Peyer's patch (tissue), 4 donors: ENCODE results near the gene FAT4. TPM values are rescaled to one million over a fixed set of nuclear protein-coding genes. Genes with fewer than 3 reads are reported as not detected.

Experiments used
- DNase-seq, 3 donors: peaks; one replicate each; pipeline ENCODE4 v3.0.0-alpha.2; 2017 to 2019
- H3K27ac ChIP-seq, 4 donors: fragments of 200-600 bp; sonication (generic); one replicate each; pipeline ENCODE4 v1.5.1; 2016 to 2019
- H3K27me3 ChIP-seq, 2 donors: fragments of 200-600 bp; sonication (generic); one replicate each; pipeline ENCODE4 v1.5.1; 2019
- H3K36me3 ChIP-seq, 3 donors: fragments of 200-600 bp; sonication (generic); one replicate each; pipeline ENCODE4 v1.5.1; 2016 to 2019
- H3K4me1 ChIP-seq, 4 donors: fragments of 200-600 bp; sonication (generic); one replicate each; pipeline ENCODE4 v1.5.1; 2016 to 2019
- H3K4me3 ChIP-seq, 4 donors: fragments of 200-600 bp; sonication (generic); 1 replicate in 3 of 4; 2 replicates in 1 of 4; pipeline ENCODE4 v1.5.1; 2016 to 2019; ENCODE audit warnings: mild to moderate bottlenecking in 1 of 4
- H3K9me3 ChIP-seq, 4 donors: fragments of 200-600 bp; sonication (generic); one replicate each; pipeline ENCODE4 v1.5.1; 2016 to 2019; ENCODE audit warnings: mild to moderate bottlenecking in 1 of 4
- POLR2A ChIP-seq, 2 donors: fragments of 450-650 bp; IDR thresholded peaks; one replicate each; pipeline ENCODE4 v1.5.1; 2017; ENCODE audit warnings: antibody characterized with exemption in 2 of 2, mild to moderate bottlenecking in 2 of 2, moderate library complexity in 2 of 2
- total RNA-seq, 4 donors: library from RNA; depleted of rRNA; stranded (reverse); fragments of >200 nt; gene quantifications; one replicate each; pipeline ENCODE4 v1.1.0, GENCODE V29; 2016
- TF ChIP-seq, protein P1 (sequence below), 6 experiments: fragments of 450-650 bp in 4 of 6; fragments of 200-600 bp in 2 of 6; sonication (generic) in 1 of 6; IDR thresholded peaks; one replicate each; pipeline ENCODE4 v1.5.1; 2017 to 2019; ENCODE audit warnings: antibody characterized with exemption in 6 of 6, mild to moderate bottlenecking in 3 of 6, moderate library complexity in 1 of 6

FAT4 gene
- total RNA-seq, 4 donors from 2014 or later, result 1.4 to 11.6 (median 5.7) TPM

DNA sequence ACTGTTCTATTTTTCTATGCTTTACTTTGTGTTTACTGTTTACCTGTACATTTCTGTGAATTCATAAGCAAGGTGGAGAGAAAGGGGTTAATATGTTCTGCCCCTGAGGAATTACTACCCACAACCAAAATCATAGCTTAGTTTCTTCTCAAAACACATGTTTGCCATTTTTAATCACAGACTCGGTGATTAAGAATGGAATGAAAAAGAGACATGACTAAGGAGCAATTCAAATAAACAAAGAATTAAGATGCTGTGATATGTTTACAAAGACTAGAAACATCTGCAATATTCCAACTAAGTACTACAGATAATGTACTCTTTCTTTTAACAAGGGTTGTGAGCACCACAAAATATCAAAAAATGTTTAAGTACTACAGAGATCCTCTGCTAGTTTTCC is 11.7 kb upstream of the FAT4 start:
- H3K36me3 ChIP-seq, result no peaks in the 10 kb centered on the region
- DNase-seq, result no peak
- no peak for TF ChIP-seq POLR2A (IDR thresholded peaks at IDR 0.05)
- TF ChIP-seq, protein P1, sequence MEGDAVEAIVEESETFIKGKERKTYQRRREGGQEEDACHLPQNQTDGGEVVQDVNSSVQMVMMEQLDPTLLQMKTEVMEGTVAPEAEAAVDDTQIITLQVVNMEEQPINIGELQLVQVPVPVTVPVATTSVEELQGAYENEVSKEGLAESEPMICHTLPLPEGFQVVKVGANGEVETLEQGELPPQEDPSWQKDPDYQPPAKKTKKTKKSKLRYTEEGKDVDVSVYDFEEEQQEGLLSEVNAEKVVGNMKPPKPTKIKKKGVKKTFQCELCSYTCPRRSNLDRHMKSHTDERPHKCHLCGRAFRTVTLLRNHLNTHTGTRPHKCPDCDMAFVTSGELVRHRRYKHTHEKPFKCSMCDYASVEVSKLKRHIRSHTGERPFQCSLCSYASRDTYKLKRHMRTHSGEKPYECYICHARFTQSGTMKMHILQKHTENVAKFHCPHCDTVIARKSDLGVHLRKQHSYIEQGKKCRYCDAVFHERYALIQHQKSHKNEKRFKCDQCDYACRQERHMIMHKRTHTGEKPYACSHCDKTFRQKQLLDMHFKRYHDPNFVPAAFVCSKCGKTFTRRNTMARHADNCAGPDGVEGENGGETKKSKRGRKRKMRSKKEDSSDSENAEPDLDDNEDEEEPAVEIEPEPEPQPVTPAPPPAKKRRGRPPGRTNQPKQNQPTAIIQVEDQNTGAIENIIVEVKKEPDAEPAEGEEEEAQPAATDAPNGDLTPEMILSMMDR (IDR thresholded peaks at IDR 0.05), result no peak

DNA sequence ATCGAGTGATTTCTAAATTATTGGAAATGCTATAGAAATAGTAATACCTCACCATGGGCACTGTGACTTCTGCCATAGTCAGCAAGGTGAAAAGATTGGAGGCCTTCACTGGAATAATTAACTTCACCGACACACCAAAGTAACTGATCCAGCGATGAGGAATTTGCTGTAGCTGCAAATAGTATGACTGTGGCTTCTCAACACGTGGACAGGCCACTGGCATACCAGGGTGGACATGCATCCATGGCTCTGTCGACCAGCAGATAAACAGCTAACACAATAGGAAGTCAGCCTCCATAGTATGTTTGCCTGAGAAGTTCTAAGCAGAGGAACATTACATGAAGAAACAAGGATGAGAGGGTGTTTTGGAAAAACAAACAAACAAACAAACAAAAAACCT is 10.9 kb upstream of the FAT4 start:
- Histone ChIP-seq H3K36me3 (no peaks in the 10 kb centered on the region), H3K4me1 (no peaks in the 10 kb centered on the region), H3K9me3 (no peaks in the 10 kb centered on the region), H3K27me3 (no peaks in the 10 kb centered on the region), H3K27ac (no peak overlapping the region), H3K4me3 (no peak overlapping the region)
- no peak for DNase-seq
- TF ChIP-seq, protein P1 (IDR thresholded peaks at IDR 0.05), result no peak
- TF ChIP-seq POLR2A (IDR thresholded peaks at IDR 0.05), result no peak

More for the DNA sequence above, 11.7 kb upstream of the FAT4 start:
- H3K4me3 ChIP-seq, result no peak overlapping the region
- H3K27ac ChIP-seq, result no peak overlapping the region
- no peaks in the 10 kb centered on the region for H3K4me1 ChIP-seq
- no peaks in the 10 kb centered on the region for H3K27me3 ChIP-seq
- no peaks in the 10 kb centered on the region for H3K9me3 ChIP-seq

DNA sequence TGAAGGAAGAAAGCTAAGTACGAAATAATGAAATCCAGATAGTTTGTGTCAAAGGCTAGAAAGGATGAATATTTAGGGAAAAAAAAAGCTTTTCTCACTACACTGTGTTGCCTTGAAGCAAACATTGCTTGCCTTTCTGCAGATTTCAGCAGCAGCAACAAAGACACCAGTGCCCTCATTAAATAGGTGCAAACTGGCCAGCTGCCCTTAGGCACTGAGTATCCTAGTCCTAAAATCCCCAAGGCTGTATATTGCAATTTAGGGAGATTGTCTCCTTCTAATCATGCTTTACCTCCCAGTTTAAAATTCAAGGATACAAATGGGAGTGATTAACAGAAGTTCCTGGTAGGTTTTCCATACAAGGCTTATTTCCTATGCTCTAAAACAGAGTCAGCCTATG is 8.6 kb upstream of the FAT4 start:
- Histone ChIP-seq H3K27me3 (no peaks in the 10 kb centered on the region), H3K4me1 (no peaks in the 10 kb centered on the region), H3K4me3 (no peak overlapping the region), H3K9me3 (no peaks in the 10 kb centered on the region), H3K36me3 (no peaks in the 10 kb centered on the region), H3K27ac (no peak overlapping the region)
- TF ChIP-seq POLR2A (IDR thresholded peaks at IDR 0.05), result no peak
- TF ChIP-seq, protein P1 (IDR thresholded peaks at IDR 0.05), result no peak
- no peak for DNase-seq

DNA sequence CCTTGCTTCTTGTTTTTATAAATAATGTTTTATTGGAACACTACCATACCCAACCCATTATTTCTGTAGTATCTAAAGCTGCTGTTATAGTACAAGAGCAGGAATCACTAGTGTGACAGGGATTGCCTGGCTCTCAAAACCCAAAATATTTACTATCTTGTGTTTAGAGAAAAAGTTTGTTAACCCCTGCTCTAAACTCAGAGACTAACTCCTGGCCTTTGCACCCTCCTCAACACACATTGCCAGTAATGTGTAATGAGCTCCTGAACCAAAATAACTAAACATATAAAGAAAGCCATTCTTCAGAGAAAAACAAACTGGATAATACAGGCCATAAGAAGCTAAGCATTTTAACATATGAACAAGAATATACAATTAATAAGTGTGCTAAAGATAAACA is 8.2 kb upstream of the FAT4 start:
- TF ChIP-seq, protein P1 (IDR thresholded peaks at IDR 0.05), result no peak
- TF ChIP-seq POLR2A (IDR thresholded peaks at IDR 0.05), result no peak
- H3K4me3 ChIP-seq, result no peak overlapping the region
- H3K27ac ChIP-seq, result no peak overlapping the region

DNA sequence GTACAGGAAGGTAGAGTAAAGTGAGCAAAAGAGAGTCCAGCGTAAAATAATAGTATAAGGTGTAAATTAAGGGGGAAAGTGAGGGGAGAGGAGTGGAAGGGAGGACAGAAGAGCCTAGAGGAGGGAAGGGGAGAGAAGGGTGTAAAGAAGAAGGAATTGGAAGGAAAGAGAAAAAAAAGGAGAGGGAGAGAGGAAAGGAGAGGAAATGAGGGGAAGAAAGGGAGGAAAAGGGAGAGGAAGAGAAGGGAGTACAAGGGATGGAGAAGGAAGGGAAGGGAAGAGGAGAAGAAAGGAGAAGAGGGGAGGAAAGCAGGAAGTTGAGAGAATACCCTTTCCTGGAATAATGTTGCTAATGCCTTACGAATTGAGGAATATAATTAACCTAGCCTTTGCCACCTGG is 3.3 kb upstream of the FAT4 start:
- TF ChIP-seq, protein P1 (IDR thresholded peaks at IDR 0.05), result no peak
- no peak for TF ChIP-seq POLR2A (IDR thresholded peaks at IDR 0.05)
- Histone ChIP-seq H3K27me3 (no peaks in the 10 kb centered on the region), H3K4me1 (peaks cover 0 to 7% (median 0%) of the 10 kb centered on the region in 4 donors), H3K9me3 (no peaks in the 10 kb centered on the region), H3K4me3 (no peak overlapping the region), H3K27ac (no peak overlapping the region), H3K36me3 (no peaks in the 10 kb centered on the region)
- DNase-seq, result no peak

More for the DNA sequence above, 8.2 kb upstream of the FAT4 start:
- Histone ChIP-seq H3K36me3 (no peaks in the 10 kb centered on the region), H3K27me3 (no peaks in the 10 kb centered on the region), H3K4me1 (no peaks in the 10 kb centered on the region), H3K9me3 (no peaks in the 10 kb centered on the region)
- no peak for DNase-seq

DNA sequence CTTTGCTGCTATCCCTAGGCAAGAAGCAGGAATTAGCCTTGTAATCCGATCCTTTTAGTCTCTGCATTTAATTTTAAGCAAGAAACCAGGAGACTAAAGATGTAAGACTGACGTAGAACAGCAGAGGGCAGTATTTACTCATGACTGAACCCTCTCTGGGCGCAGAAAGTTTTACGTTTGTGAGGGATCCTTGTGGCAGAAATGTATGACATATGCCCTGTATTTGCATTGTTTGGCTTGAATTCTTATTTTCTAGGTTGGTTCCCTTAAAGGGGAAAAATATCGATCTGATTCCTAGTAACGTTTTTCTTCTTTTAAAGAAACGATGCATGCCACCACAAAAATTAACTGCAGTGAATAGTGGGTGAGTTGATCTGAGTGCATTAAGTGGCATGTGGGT is 1.3 kb upstream of the FAT4 start:
- Histone ChIP-seq H3K9me3 (no peaks in the 10 kb centered on the region), H3K27me3 (no peaks in the 10 kb centered on the region), H3K36me3 (no peaks in the 10 kb centered on the region), H3K4me1 (peaks cover 0 to 7% (median 0%) of the 10 kb centered on the region in 4 donors), H3K4me3 (no peak overlapping the region), H3K27ac (no peak overlapping the region)
- no peak for TF ChIP-seq POLR2A (IDR thresholded peaks at IDR 0.05)
- TF ChIP-seq, protein P1 (IDR thresholded peaks at IDR 0.05), result peak in 5 of 6 experiments; percentile 49 to 81 (median 73)
- DNase-seq, result no peak
